HG03159 (cell line): ENCODE measurements around the gene AFTPH.
"Not testable (repeated sequence)": the region's sequence is repeated elsewhere in the genome, so short reads cannot be mapped to it uniquely, and the experiment has no call there.

Experiments
- ATAC-seq: cut with Tn5 transposase; IDR thresholded peaks from one replicate; pipeline ENCODE4 v1.9.1; 2021; ENCODE audit warnings: mild to moderate bottlenecking, moderate library complexity; ENCODE audit not compliant: unreplicated experiment

Gene AFTPH

DNA sequence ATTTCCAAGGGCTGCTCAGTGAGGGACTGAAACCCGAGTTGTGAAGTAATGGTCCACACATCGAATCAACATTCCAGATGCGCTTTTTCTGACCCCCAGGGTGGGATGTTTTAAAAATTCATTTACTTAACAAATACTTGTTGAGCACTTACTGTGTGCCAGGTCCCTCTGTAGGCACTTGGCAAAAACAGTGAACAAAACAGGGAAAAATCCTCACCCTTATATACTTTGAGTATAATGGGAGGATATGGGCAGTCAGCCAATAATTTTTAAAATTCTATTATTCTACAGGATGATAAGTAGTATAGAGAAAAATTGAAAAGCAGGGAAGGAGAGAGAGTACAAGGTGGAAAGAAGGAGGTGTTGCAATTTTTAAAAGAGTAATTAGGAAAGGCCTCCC, 31.3 kb upstream of the AFTPH start:
- ATAC-seq: no peak

DNA sequence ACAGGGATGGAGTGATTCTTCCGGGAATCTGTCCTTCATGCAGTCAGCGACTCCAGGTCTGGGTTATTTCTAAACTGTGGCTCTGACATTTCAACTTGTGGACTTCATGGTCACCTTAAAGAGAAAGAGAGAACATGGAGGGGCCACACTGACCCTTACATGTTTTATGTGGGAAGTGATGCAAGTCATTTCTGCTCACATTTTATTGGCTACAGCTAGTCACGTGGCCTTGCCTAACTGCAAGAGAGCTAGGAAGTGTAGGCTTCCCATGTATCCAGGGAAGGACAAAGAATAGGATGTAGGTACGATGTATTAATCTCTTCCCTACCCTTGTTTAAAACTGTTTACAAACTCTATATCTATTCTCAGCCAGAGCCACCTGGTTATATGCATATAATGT, 30.3 kb upstream of the AFTPH start:
- no peak for ATAC-seq

DNA sequence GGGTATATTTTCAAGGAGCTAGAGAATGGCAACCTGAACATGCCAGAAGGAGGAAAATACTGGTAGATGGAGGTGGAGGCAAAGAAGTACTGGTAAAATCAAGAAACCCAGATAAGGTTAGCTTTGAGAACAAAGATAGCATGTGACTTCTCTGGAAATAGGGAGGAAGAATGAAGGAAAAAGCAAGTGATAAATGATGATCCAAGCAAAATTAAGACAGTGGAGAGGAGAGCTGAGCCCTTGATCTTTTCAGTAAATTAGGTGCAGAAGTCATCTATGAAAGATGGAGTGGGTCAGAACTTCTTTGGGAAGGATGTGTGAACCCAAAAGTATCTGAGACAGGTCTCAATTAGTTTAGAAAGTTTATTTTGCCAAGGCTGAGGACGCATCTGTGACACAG, 25.7 kb upstream of the AFTPH start:
- no peak for ATAC-seq

DNA sequence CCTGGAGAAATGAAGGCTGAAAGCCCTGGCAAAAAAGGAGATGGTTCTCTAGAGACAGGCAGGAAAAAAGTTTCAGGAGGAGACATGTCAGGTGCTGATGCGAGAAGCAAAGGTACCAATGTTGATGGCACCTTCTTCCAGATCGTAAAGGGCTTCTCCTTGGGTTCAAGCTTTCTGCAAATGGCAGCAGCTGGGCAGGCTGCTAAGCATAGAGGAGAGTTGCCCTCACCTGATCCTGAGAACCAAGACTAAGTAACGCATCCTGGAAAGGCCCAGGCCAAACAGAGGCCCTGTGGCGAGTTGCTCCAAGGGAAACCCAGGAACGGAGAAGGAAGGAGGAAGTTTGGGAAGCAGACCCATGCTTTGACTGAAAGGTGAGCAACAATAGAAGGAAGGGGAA, 23.6 kb upstream of the AFTPH start:
- no peak for ATAC-seq

DNA sequence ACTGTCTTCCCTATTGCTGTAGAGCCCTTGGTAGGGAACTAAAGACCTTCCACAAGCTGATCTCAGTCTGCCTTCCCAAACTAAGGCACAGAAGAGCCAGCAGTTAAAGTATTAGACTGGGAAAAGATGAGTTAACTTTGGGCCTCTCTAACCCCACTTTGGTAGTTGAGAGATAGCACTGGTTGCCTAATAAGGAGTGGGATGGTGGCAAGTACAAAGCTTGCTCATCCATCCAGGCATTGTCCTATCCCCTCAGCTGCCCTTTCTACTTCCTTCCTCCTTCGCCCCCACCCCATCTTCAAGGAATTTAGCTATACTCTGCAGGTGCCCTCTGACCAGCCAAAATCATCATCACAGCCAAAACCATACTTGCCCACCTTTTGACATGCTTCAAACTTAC, 22.2 kb upstream of the AFTPH start:
- no peak for ATAC-seq

DNA sequence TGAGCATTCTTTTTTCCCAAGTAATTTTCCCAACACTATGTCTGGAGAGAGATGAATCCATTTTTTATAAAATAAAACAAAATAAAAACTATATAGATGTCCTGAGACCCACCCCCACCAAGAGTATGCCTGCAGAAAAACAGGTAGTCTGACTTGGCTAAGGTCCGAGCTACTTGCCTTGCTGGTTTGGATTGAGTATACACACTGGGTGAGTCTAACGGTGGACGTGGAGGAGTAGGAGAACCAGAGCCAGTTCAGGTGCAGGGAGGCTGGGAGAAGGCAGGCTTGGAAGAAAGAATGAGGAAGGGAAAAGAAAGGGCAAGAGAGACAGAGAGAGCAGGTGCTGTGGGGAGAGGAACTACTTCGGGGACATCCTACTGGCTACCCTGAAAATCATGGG, 21.3 kb upstream of the AFTPH start:
- ATAC-seq: no peak

DNA sequence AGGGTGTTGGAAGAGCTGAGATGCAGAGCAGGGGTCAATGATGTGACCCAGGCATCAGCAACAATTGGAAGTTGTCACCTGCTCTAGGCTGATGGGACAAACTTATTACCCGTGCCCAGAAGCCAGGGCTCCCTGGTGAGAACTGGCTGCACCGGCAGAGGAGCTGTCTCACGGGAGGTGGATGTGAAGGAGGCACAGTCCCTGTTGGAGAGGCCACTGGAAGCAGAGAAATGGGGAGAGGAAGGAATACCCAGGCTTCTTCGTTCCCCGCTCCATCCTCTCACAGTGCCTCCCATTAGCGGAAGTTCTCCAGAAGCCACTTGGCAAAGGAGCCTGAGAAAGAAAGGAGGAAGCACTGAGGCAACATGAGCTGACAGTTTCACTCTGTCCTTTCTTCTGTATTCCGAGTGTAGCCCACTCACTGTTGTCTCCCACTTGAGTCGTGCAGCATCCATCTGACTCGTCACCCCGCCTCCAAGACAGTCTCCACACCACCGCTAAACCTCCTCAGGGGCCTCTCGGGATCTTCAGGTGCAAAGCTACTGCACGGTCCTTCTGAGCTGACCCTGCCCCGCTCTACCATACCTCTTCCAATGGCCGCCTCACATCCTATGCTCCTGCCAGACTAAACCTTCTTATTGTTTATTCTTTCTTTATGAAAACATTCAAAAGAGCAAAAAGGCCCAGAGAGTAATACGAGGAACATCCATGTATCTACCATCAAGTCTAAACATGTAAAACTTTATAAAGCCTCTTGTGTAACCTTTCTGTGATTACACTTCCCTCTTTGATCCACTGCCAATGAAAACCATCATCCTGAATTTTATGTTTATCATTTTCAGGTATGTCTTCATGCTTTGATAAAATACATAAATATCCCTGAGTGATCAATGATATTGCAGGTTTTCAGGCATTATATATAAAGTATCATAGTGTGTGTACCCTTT, 19.1 kb upstream of the AFTPH start:
- ATAC-seq: no peak

DNA sequence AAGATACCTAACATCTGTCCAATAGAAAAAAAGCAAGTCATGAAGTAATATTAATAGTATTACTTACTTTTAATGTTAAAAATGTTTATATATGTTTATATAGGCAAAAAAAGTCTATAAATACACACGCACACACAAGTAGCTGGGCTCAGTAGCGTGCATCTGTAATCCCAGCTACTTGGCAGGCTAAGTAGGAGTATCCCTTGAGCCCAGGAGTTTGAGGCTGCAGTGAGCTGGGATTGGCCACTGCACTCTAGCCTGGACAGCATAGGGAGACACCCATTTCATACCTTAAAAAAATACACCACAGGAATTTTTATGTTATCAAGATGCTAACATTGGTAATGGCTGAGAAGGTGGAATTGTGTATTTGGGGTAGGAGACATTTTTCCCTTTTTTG, 17.4 kb upstream of the AFTPH start:
- no peak for ATAC-seq

DNA sequence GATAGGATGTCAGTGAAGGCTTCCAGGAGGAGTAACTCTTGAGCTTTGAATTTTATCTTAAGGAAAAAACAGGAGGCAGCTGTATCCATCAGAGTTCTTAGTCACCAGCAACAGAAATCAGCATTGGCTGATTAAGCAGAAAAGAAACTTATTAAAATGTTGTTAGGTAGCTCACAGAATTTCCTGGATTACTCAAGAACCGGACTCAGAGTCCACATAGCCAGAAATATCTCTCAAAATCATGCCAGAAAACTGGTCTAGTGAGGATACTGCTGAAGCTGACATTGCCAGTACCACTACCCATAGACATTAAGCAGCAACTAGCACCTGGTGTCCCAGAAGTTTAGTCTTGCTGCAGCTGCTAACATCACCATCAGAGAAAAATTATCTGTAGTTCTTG, 10.1 kb upstream of the AFTPH start:
- no peak for ATAC-seq

DNA sequence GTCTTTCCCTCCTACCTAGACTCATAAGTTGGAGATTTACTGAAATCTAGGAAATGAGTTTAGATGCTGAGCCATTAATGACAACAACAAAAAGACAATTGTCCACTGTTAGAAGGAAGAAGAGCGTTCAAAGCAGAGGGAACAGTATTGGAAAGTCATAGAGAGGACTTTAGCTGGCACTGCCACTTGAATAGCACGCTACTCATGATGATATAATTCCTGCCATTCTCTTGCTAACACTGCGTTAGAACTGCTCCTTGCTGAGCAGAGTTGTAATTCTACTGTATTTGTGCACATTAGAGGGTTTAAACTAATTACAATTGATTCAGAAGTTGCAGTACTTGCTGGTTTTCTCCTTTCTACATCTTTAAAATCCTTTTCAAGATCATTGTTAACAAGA, 9.0 kb upstream of the AFTPH start:
- no peak for ATAC-seq

DNA sequence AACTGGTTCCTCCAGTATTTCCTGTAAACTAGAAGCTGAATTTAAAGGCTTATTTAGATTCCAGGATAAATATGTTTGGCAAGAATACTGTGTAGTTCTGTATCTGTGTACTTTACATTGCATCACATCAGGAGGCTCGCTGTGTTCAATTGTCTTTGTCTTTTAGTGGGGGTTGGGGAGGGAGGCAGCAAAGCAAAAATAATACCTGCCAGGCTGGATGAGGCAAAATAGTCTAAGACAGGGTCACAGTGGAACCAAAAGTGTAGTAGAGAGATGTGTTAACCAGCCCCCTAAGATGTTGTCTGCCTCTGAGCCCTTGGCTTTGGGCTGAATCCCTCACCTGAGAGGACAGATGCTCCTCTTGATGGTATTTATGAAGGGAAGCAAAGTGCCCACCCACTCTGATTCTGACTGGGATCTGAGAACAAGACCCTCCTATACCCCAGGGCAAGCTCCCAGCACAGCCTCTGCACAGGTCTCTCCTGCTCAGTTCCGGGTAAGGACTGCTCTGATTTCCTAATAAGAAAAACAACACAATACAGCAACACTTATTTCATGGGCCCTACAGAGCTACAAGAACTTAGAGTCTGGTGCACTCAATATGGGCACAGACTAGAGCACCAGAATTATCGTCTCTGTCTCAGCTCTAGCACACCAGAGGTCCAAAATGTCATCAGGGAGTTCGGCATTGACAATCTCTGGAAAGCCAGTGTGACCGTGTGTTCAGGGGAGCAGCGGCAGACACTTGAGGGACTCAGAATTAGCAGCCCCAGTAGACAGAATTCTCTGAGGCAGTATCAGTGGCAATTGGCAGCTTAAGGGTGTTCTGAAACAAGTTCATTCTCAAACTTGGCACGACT, 7.2 kb upstream of the AFTPH start:
- ATAC-seq: no peak

DNA sequence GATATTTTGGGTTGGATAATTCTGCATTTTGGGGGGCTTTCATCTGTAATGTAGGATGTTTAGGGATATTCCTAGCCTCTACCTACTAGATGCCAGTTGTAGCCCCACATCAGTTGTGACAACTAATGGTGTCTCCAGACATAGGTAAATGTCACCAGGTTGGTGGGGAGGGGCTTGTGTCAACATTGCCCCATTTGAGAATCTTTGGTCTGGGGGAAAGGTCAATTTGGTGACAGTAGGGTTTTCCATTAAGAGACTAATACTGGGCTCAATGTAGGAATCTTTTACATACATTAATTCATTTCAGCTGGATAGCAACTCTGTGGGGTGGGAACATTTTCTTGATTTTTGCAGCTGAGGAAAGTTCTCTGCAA, 6.6 kb upstream of the AFTPH start:
- ATAC-seq: no peak

DNA sequence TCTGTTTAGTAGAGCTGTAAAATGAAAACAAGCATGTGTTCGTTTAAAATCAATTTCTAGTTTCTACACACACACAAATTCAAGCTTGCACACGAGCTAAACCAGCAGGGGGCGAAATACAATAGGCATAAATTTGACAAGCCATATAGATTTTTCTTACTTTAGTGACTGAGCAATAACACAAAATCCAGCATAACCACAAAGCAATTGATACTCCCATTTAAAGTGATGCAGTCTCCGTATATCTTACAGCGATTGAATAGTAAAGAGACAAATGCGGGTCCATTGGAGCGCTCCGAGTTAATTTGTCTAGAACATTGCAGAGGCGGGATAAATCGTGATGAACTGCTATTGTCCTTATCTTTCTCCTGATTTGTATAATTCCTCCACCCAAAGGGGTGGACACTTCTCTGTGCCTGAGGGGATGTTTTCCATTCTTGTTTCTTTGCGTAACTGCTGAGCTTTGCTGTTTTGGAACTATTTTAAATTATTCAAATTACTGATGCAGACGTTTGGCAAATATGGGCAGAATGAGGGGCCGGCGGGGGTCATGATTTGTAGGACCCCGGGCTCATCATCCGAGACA, 1.2 kb upstream of the AFTPH start:
- ATAC-seq: no peak

DNA sequence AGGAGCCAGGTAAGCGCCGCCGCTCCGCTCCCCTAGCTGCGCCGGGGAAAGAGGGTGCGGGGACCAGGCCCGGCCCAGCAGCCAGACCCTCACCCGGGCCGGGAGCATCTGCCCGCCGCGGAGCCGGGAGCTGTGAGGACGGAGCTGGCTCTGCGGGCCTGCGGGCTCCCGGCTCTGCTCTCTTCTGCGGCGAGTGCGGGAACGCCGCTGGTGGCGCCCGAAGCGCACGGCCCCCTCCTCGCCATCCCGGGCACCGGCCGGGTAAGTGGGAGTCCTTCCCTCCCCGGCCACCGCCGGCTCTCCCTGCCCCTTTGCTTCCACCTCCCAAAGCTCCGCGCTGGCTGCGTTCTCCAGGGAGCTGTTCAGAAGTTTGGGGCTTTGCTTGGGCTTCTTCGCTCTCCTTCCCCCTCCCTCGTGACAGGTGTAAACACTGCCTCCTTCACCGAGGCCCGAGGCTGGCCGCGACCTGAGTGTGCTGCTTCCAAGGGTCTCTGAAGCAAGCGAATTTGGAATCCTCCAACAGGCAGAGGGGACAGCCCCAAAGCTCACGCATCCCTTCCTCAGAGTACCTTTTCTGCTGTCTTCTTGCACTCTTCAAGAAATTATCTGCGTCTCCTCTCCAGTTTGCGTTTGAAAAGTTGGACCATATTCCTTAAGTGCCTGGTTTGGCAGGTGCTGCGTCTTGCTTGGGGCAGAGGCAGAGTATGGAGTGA, 632 bp downstream of the AFTPH start:
- ATAC-seq: peak; percentile 21

DNA sequence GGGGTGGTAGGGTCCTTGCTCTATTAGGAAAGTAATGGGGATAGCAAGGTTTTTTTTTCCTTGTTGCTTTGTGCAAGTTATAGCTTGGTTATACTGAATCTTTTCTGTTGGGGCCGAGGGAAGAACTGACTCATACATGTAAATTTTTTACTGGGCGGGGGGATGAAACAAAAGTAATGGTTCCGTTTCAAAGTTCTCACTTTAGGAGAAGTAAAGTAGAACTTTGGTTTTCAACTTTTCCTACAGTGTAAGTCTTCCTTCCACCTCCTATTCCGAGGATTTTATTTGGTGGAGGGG, 1.1 kb downstream of the AFTPH start:
- no peak for ATAC-seq

DNA sequence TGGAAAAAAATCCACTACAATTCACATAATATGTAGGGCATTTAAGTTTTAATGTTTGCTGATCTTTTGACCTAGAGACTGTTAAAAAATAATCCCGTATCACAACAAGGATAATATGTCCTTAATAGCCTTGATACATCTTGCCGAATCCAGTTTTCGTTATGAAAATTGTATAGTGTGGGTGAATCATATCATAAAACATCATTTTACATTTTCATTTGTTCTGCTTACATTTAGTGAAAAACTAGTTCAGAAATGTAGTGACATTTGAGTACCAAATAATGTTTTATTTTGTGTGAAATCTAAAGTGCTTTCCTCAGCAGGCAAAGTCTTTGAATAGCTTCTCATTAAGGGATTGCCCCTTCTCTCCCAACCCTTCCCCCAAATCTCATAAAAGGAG, 1.9 kb downstream of the AFTPH start:
- ATAC-seq: no peak

DNA sequence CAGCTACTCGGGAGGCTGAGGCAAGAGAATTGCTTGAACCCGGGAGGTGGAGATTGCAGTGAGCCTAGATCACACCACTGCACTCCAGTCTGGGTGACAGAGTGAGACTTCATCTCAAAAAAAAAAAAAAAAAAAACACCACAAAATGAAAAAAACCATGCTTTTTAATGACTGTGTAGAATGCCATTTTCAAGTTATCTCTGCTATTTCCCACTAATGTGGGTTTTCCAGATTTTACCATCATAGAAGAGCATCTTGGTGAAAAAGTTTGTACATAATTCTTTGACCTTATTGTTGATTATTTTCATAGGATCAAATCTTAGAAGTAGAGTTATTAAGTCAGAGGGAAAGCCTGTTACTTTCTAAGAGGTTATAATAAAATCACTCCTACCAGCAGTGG, 6.8 kb downstream of the AFTPH start:
- ATAC-seq: not testable (repeated sequence)

DNA sequence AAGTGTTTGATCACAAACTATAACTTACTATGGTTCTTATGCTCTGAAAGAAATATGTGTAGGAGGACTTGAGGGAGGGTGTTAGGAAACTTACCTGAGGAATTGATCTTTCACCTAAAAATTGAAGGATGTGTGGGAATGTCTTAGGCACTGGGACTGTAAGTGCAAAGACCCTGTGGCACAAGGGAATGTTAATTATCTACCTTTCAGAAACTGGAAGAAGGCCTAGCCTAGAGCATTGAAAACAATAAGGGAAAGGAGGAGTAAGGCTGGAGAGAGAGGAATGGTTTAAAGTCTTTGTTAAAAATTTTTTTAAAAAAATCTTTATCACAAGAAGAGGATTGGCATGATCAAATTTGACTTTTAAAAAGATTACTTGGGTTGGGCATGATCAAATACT, 7.9 kb downstream of the AFTPH start:
- no peak for ATAC-seq

DNA sequence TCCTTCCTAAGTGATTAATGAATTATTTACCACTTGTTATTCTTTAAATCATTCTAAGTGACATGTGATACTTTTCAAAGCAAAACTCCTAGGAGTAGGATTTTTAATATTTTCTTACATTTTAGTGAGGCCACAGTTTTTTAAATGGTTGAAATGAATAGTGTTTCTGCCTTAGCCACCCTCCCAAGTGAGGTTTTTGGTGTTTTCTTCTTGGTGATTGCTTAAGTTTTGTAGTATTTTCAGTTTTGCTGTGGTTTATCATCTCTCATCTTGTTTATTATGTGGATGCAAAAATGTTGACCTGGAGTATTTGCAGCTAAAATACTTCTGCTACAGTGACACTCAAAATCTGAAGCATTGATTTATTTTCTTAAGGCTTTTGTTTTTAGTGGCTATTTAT, 9.8 kb downstream of the AFTPH start:
- ATAC-seq: no peak

DNA sequence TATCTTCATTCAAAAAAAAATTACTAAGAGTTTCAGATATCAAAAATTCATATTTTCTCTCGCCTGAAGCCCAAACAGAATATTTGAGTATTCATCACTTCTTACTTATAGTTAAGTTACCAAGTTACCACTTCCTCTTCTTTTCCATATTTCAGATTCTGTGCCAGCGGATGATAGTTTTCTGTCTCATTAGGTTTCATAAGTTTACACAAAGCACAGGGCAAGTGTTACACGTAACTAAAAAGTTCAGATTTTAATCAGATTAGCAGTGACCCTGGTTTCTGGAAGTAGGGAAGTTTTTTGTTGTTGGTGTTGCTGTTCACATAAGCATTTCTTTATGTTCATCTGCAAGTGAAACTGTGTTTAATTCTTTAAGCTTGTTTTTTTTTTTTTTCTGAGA, 10.2 kb downstream of the AFTPH start:
- ATAC-seq: no peak

DNA sequence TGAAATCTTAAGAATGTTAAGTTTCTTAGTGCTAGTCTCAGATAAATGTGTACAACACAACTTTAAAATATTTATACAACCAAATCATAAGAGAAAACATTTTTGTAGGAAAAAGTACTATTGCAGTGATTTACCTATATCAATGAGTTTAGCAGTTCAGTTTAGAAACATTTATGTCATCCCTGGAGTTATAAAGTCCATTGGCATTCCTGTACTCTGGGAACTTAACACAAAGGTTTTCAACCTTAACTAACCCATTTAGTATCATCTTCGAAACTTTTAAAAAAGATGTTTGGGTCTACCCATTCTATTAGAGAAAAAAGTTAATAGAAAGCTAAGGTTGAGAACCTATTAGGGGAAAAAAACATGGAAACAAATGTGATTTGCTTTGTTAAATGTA, 10.9 kb downstream of the AFTPH start:
- ATAC-seq: no peak
